Upper lobe of left lung (tissue), 6 donors: ENCODE results near the gene TGFB2. TPM values are rescaled to one million over a fixed set of nuclear protein-coding genes. Genes with fewer than 3 reads are reported as not detected.
A peak's percentile ranks its signal among the peaks of the same experiment; 100 is the strongest.

Experiments used
- ATAC-seq, 2 donors: fragments of 200-7000 bp; cut with Tn5 transposase; one replicate each; pipeline ENCODE4 v1.9.1; 2022; ENCODE audit warnings: mild to moderate bottlenecking in 2 of 2, moderate library complexity in 2 of 2; ENCODE audit not compliant: low FRiP score in 2 of 2
- DNase-seq, 2 donors: peaks; one replicate each; pipeline ENCODE4 v3.0.0-alpha.2; 2019 to 2020
- H3K27ac ChIP-seq, 4 donors: fragments of 200-600 bp; sonication (generic); one replicate each; pipeline ENCODE4 v1.5.1; 2016 to 2019
- H3K27me3 ChIP-seq, 4 donors: fragments of 200-600 bp; sonication (generic); one replicate each; pipeline ENCODE4 v1.5.1; 2017 to 2019
- H3K36me3 ChIP-seq, 4 donors: fragments of 200-600 bp; sonication (generic); one replicate each; pipeline ENCODE4 v1.5.1; 2016 to 2019
- H3K4me1 ChIP-seq, 4 donors: fragments of 200-600 bp; sonication (generic); one replicate each; pipeline ENCODE4 v1.5.1; 2018 to 2019
- H3K4me3 ChIP-seq, 4 donors: fragments of 200-600 bp; sonication (generic); one replicate each; pipeline ENCODE4 v1.5.1; 2017 to 2019; ENCODE audit warnings: mild to moderate bottlenecking in 2 of 4, moderate library complexity in 1 of 4
- H3K9me3 ChIP-seq, 4 donors: fragments of 200-600 bp; sonication (generic); one replicate each; pipeline ENCODE4 v1.5.1; 2018 to 2019
- EP300 ChIP-seq, 4 donors: sonication (generic); formaldehyde crosslinking; IDR thresholded peaks; one replicate each; pipeline ENCODE4 v1.5.1; 2017; ENCODE audit warnings: antibody characterized with exemption in 4 of 4, control low read depth in 2 of 4
- POLR2A ChIP-seq, 4 donors: fragments of 450-650 bp; IDR thresholded peaks; one replicate each; pipeline ENCODE4 v1.5.1; 2016 to 2017; ENCODE audit warnings: antibody characterized with exemption in 4 of 4, mild to moderate bottlenecking in 2 of 4
- POLR2AphosphoS5 ChIP-seq, 2 donors: sonication (generic); formaldehyde crosslinking; IDR thresholded peaks; one replicate each; pipeline ENCODE4 v1.5.1; 2017; ENCODE audit warnings: antibody characterized with exemption in 2 of 2
- WGBS, 2 donors: methylation state at CpG; one replicate each; pipeline ENCODE4 v1.1.5; 2017 to 2018; 5-methylcytosine and 5-hydroxymethylcytosine counted together
- total RNA-seq, 6 donors: library from RNA; depleted of rRNA in 4 of 6; stranded (reverse); fragments of >200 nt in 4 of 6; gene quantifications; one replicate each; pipeline versions ENCODE4 v1.1.0 to v1.2.1, GENCODE V29; 2016 to 2021
- TF ChIP-seq, protein P1 (sequence below), 6 experiments: fragments of 450-650 bp in 4 of 6; fragments of 200-600 bp in 2 of 6; sonication (generic) in 2 of 6; IDR thresholded peaks; one replicate each; pipeline ENCODE4 v1.5.1; 2016 to 2019; ENCODE audit warnings: antibody characterized with exemption in 6 of 6
- donor health status: DM: no; HTN: no; CAD: no; lungs with moderate emphysema.
- donor health status: DM: no; HTN: yes; CAD: no; lungs with severe emphysema.

The TGFB2 gene
- total RNA-seq, 6 donors from 2014 or later = 4.2 to 13.7 (median 9.9) TPM

GRCh38 chr1:218408942-218409341, 63.8 kb downstream of the TGFB2 start:
- Histone ChIP-seq H3K4me1 (no peaks in the 10 kb centered on the region), H3K9me3 (no peaks in the 10 kb centered on the region), H3K4me3 (no peak overlapping the region), H3K27me3 (no peaks in the 10 kb centered on the region), H3K27ac (no peak overlapping the region), H3K36me3 (no peaks in the 10 kb centered on the region)
- no peak for ATAC-seq
- 83 to 88% methylated on average over 9 of the region's 9 CpGs for WGBS, 2 donors
- TF ChIP-seq, protein P1, sequence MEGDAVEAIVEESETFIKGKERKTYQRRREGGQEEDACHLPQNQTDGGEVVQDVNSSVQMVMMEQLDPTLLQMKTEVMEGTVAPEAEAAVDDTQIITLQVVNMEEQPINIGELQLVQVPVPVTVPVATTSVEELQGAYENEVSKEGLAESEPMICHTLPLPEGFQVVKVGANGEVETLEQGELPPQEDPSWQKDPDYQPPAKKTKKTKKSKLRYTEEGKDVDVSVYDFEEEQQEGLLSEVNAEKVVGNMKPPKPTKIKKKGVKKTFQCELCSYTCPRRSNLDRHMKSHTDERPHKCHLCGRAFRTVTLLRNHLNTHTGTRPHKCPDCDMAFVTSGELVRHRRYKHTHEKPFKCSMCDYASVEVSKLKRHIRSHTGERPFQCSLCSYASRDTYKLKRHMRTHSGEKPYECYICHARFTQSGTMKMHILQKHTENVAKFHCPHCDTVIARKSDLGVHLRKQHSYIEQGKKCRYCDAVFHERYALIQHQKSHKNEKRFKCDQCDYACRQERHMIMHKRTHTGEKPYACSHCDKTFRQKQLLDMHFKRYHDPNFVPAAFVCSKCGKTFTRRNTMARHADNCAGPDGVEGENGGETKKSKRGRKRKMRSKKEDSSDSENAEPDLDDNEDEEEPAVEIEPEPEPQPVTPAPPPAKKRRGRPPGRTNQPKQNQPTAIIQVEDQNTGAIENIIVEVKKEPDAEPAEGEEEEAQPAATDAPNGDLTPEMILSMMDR (IDR thresholded peaks at IDR 0.05) = no peak
- no peak for TF ChIP-seq EP300 (IDR thresholded peaks at IDR 0.05)
- no peak for TF ChIP-seq POLR2A (IDR thresholded peaks at IDR 0.05)
- TF ChIP-seq POLR2AphosphoS5 (IDR thresholded peaks at IDR 0.05) = no peak
- DNase-seq = peak in 1 of 2 donors; percentile 9

- 84 to 88% methylated on average over 8 of the region's 8 CpGs for WGBS, 2 donors
- Histone ChIP-seq H3K27ac (no peak overlapping the region), H3K9me3 (no peaks in the 10 kb centered on the region), H3K4me3 (no peak overlapping the region), H3K36me3 (no peaks in the 10 kb centered on the region), H3K4me1 (no peaks in the 10 kb centered on the region), H3K27me3 (no peaks in the 10 kb centered on the region)
- no peak for ATAC-seq
- TF ChIP-seq POLR2A (IDR thresholded peaks at IDR 0.05) (no peak), POLR2AphosphoS5 (IDR thresholded peaks at IDR 0.05) (no peak), EP300 (IDR thresholded peaks at IDR 0.05) (no peak)
- TF ChIP-seq, protein P1 (IDR thresholded peaks at IDR 0.05) = no peak
- no peak for DNase-seq
Observed at GRCh38 chr1:218409946-218410510, 64.9 kb downstream of the TGFB2 start.

DNA sequence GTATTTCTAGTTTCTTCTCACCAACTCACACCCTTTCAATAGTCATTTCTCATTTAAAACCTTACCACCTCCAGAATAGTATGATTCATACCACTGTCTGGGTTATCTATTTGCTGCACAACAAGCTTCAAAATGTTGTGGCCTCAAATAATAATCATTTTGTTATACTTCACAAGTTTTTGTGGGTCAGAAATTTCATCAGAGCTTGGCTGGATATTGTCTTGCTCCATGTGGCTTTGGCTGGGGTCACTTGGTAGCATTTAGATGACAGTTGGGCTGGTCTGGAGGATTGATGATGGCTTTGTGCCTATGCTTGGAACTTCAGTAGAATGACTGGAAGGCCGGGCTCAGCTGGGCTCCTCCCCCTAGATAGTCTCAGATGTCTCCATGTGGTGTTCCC, 66.0 kb downstream of the TGFB2 start:
- ATAC-seq = no peak
- Histone ChIP-seq H3K27ac (no peak overlapping the region), H3K4me1 (no peaks in the 10 kb centered on the region), H3K36me3 (no peaks in the 10 kb centered on the region), H3K4me3 (no peak overlapping the region), H3K27me3 (no peaks in the 10 kb centered on the region), H3K9me3 (no peaks in the 10 kb centered on the region)
- WGBS, 2 donors = 83 to 92% methylated on average over 1 of the region's 1 CpG
- TF ChIP-seq POLR2A (IDR thresholded peaks at IDR 0.05) (no peak), POLR2AphosphoS5 (IDR thresholded peaks at IDR 0.05) (no peak), EP300 (IDR thresholded peaks at IDR 0.05) (no peak)
- TF ChIP-seq, protein P1 (IDR thresholded peaks at IDR 0.05) = no peak
- no peak for DNase-seq

DNA sequence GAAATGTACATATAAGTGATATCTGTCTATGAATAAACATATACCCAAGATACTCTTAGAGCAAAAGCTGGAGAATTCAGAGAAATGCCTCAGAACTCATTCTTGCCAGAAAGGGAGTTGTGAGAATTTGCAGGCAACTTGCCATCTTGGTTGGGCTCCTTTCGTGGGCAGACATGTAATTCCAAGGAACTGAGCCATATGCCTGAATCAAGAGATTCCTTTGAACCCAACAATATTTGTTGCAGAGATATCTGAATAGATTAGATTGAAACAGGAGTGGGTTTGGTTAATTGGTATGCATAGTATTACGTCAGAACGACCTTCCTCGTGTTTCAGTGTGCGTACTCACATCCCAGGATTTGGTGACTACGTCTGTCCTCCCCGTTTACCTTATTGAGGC, 67.0 kb downstream of the TGFB2 start:
- 82 to 91% methylated on average over 7 of the region's 7 CpGs for WGBS, 2 donors
- no peaks in the 10 kb centered on the region for H3K27me3 ChIP-seq
- H3K4me3 ChIP-seq = no peak overlapping the region
- H3K27ac ChIP-seq = no peak overlapping the region
- no peak for ATAC-seq
- TF ChIP-seq POLR2AphosphoS5 (IDR thresholded peaks at IDR 0.05) = no peak
- DNase-seq = no peak
- no peaks in the 10 kb centered on the region for H3K9me3 ChIP-seq
- no peaks in the 10 kb centered on the region for H3K36me3 ChIP-seq
- no peaks in the 10 kb centered on the region for H3K4me1 ChIP-seq

DNA sequence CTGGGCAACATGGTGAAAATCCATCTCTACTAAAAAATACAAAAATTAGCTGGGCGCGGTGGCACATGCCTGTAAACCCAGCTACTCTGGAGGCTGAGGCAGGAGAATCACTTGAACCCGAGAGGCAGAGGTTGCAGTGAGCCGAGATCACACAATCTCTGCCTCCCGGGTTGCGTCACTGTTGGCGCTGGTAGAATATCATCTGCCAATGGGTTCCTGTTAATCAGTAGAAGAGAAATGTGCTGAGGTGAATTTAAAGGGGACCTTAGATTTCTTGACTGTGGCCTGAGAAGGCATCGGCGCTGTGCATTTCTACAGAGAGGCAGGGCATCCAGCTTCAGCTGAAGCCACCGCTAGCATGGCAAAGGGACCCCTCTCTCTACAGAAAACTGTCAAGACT, 68.0 kb downstream of the TGFB2 start:
- H3K27me3 ChIP-seq = no peaks in the 10 kb centered on the region
- H3K9me3 ChIP-seq = peaks cover 0 to 4% (median 0%) of the 10 kb centered on the region in 4 donors
- no peak overlapping the region for H3K4me3 ChIP-seq

More for the DNA sequence above, 68.0 kb downstream of the TGFB2 start:
- Histone ChIP-seq H3K4me1 (no peaks in the 10 kb centered on the region), H3K36me3 (no peaks in the 10 kb centered on the region), H3K27ac (no peak overlapping the region)
- 92 to 97% methylated on average over 10 of the region's 10 CpGs for WGBS, 2 donors
- no peak for ATAC-seq
- DNase-seq = no peak
- TF ChIP-seq POLR2A (IDR thresholded peaks at IDR 0.05) (no peak), POLR2AphosphoS5 (IDR thresholded peaks at IDR 0.05) (no peak), EP300 (IDR thresholded peaks at IDR 0.05) (no peak)
- TF ChIP-seq, protein P1 (IDR thresholded peaks at IDR 0.05) = no peak
